Superior temporal gyrus (tissue), 1 donor: ENCODE data around the gene EMC8.
"Not testable (repeated sequence)": the region's sequence is repeated elsewhere in the genome, so short reads cannot be mapped to it uniquely, and the experiment has no call there.

ENCODE experiments used
- DNase-seq: peaks from one replicate; pipeline ENCODE4 v3.0.0-alpha.2; 2016; ENCODE audit errors: extremely low spot score

The EMC8 gene

GRCh38 chr16:85799497-85800320 lies at the start of gene EMC8, which contains the start of gene COX4I1:
Gene EMC8 (minus strand): TSS chr16:85799544. CDS start chr16:85799295, 249 bp downstream.
Gene COX4I1 (plus strand): TSS chr16:85799695. CDS start chr16:85801206, 1,511 bp downstream.
- DNase-seq, result peak; percentile 95

- no peak for DNase-seq
Measured at GRCh38 chr16:85848986-85849385, 49.6 kb upstream of the EMC8 start.

GRCh38 chr16:85847681-85848601 lies 48.6 kb upstream of the EMC8 start:
- DNase-seq, result no peak

- DNase-seq, result no peak
Measured at GRCh38 chr16:85847036-85847435, 47.7 kb upstream of the EMC8 start.

- no peak for DNase-seq
Measured at GRCh38 chr16:85846461-85846860, 47.1 kb upstream of the EMC8 start.

- no peak for DNase-seq
Measured at GRCh38 chr16:85845266-85845665, 45.9 kb upstream of the EMC8 start.

- no peak for DNase-seq
Measured at GRCh38 chr16:85844786-85845185, 45.4 kb upstream of the EMC8 start.

GRCh38 chr16:85844169-85844481 lies 44.8 kb upstream of the EMC8 start:
- no peak for DNase-seq

GRCh38 chr16:85843471-85844168 lies 44.3 kb upstream of the EMC8 start:
- no peak for DNase-seq

GRCh38 chr16:85842848-85843247 lies 43.5 kb upstream of the EMC8 start:
- DNase-seq, result no peak

- no peak for DNase-seq
Measured at GRCh38 chr16:85842435-85842834, 43.1 kb upstream of the EMC8 start.

- DNase-seq, result no peak
Measured at GRCh38 chr16:85840801-85841200, 41.5 kb upstream of the EMC8 start.

GRCh38 chr16:85840395-85840794 lies 41.1 kb upstream of the EMC8 start:
- DNase-seq, result no peak

- DNase-seq, result no peak
Measured at GRCh38 chr16:85839681-85840240, 40.4 kb upstream of the EMC8 start.

- DNase-seq, result no peak
Measured at GRCh38 chr16:85838876-85839585, 39.7 kb upstream of the EMC8 start.

- DNase-seq, result no peak
Measured at GRCh38 chr16:85838381-85838780, 39.0 kb upstream of the EMC8 start.

- DNase-seq, result not testable (repeated sequence)
Measured at GRCh38 chr16:85837654-85838053, 38.3 kb upstream of the EMC8 start.

- no peak for DNase-seq
Measured at GRCh38 chr16:85836706-85837582, 37.6 kb upstream of the EMC8 start.

GRCh38 chr16:85835956-85836705 lies 36.8 kb upstream of the EMC8 start:
- no peak for DNase-seq
